ENCODE data around the gene RTN1. TPM values are rescaled to one million over a fixed set of nuclear protein-coding genes. Genes with fewer than 3 reads are reported as not detected.

Gene RTN1, protein sequence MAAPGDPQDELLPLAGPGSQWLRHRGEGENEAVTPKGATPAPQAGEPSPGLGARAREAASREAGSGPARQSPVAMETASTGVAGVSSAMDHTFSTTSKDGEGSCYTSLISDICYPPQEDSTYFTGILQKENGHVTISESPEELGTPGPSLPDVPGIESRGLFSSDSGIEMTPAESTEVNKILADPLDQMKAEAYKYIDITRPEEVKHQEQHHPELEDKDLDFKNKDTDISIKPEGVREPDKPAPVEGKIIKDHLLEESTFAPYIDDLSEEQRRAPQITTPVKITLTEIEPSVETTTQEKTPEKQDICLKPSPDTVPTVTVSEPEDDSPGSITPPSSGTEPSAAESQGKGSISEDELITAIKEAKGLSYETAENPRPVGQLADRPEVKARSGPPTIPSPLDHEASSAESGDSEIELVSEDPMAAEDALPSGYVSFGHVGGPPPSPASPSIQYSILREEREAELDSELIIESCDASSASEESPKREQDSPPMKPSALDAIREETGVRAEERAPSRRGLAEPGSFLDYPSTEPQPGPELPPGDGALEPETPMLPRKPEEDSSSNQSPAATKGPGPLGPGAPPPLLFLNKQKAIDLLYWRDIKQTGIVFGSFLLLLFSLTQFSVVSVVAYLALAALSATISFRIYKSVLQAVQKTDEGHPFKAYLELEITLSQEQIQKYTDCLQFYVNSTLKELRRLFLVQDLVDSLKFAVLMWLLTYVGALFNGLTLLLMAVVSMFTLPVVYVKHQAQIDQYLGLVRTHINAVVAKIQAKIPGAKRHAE
- total RNA-seq (2014; rRNA removed; shearing (Covaris generic)): not detected in 2 replicates
- polyA plus RNA-seq (2016; fragmentation: Nextera tagmentation; extraction: Ambion mirVana): 0.15 and 0.33 TPM in 2 replicates

DNA sequence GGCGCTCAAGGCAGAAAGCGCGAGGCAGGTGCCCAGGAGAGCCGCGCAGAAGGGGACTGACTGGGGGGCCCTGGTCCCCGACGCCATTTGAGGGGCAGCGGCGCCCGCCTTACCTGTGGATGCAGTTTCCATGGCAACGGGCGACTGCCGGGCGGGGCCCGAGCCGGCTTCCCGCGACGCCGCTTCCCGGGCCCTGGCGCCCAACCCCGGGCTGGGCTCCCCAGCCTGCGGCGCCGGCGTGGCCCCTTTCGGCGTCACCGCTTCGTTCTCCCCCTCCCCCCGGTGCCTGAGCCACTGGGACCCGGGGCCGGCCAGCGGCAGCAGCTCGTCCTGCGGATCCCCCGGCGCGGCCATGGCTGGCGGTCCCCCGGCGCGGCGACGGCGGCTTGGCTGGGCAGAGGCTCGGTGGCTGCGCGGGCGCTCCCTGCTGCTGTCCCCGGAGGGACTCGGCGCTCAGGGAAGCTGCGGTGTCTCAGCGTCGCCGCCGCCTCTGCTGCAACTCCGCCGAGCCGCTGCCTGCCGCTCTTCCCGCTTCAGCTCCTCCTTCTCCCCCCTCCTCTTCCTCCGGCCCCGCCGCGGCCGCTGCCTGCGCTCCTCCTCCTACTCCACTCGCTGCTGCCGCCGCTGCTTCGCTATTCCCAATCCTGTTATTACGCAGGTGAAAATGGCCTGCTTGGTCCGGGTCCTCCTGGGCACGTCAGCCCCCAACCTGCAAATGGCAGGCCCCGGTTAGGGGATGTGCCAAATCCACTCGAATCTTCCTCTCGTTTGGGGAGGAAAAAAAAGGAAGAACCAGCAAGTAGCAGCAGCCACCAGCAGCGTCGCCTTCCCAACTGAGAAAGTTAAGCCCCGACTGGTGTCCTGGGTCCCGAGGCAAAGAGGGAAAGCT lies at the start of gene RTN1:
RTN1 (minus strand) TSS at position 500 of the 889 bp plus-strand sequence; CDS start at position 354, 146 bp downstream.
- H3K9me3 ChIP-seq (ENCODE audit: low read depth): no peaks in the 10 kb centered on the region
- DNase-seq: peak; percentile 53
- H3K4me1 ChIP-seq (ENCODE audit: insufficient read depth): no peaks in the 10 kb centered on the region
- H3K9ac ChIP-seq: no peak within 1 kb of the TSS
- no peaks in the 10 kb centered on the region for H3K79me2 ChIP-seq (ENCODE audit: insufficient read depth)
- peak within 1 kb of the TSS; percentile 74 for H3K4me3 ChIP-seq
- H3K9me2 ChIP-seq (ENCODE audit: insufficient read depth): no peaks in the 10 kb centered on the region
- no peak for TF ChIP-seq EZH2phosphoT487 (IDR thresholded peaks at IDR 0.05; ENCODE audit: insufficient read depth, low read depth)
- no peak for TF ChIP-seq EZH2 (IDR thresholded peaks at IDR 0.05; ENCODE audit: insufficient read depth, poor library complexity, severe bottlenecking)
- H3K27ac ChIP-seq: no peak within 1 kb of the TSS
- H4K20me1 ChIP-seq (ENCODE audit: insufficient read depth): no peaks in the 10 kb centered on the region
- peak within 1 kb of the TSS; percentile 99 for H3K4me2 ChIP-seq (ENCODE audit: unreplicated experiment)
- in situ Hi-C loops (cut with MboI): no loop called here
- H3K36me3 ChIP-seq (ENCODE audit: low read depth): no peaks in the 10 kb centered on the region
- peaks cover 54% of the 10 kb centered on the region for H3K27me3 ChIP-seq (replicated peaks; ENCODE audit: insufficient read depth)
- 1 to 2% methylated on average over 44 to 60 of the region's 84 CpGs for WGBS, 2 experiments (ENCODE audit: low coverage in 1 of 2, low lambda C conversion rate in 2 of 2, missing lambda C conversion rate in 2 of 2)
- H2AFZ ChIP-seq: peak within 1 kb of the TSS; percentile 90
- no peaks in the 10 kb centered on the region for H3F3A ChIP-seq (ENCODE audit: insufficient read depth)

DNA sequence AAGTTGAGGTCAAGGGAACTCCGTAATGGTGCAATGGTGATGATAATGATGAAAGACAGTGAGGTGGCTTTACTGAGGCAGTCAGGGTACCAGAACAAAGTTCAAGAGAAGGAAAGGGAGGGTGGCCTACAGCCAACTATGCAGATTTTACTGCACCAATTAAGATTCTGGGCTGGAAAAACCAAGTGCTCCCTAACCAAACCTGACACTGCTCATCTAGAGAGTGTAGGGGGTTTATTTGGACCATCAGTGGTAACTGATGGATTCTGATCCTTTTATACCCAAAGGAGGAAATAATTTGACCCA lies 49.8 kb upstream of the RTN1 start:
- no peak overlapping the region for H3K4me3 ChIP-seq
- H4K20me1 ChIP-seq (ENCODE audit: insufficient read depth): no peaks in the 10 kb centered on the region
- no peaks in the 10 kb centered on the region for H3K9me3 ChIP-seq (ENCODE audit: low read depth)
- H3K27ac ChIP-seq: no peak overlapping the region
- H2AFZ ChIP-seq: no peak overlapping the region
- H3K9me2 ChIP-seq (ENCODE audit: insufficient read depth): no peaks in the 10 kb centered on the region
- TF ChIP-seq EZH2phosphoT487 (IDR thresholded peaks at IDR 0.05; ENCODE audit: insufficient read depth, low read depth): no peak
- no peak for TF ChIP-seq EZH2 (IDR thresholded peaks at IDR 0.05; ENCODE audit: insufficient read depth, poor library complexity, severe bottlenecking)
- no peak overlapping the region for H3K9ac ChIP-seq
- H3K79me2 ChIP-seq (ENCODE audit: insufficient read depth): no peaks in the 10 kb centered on the region
- H3K4me1 ChIP-seq (ENCODE audit: insufficient read depth): peaks cover 4% of the 10 kb centered on the region; the same call in 1 of the 2 replicates
- in situ Hi-C loops (cut with MboI): no loop called here
- 97 to 100% methylated on average over 1 of the region's 1 CpG for WGBS, 2 experiments (ENCODE audit: low coverage in 1 of 2, low lambda C conversion rate in 2 of 2, missing lambda C conversion rate in 2 of 2)
- H3F3A ChIP-seq (ENCODE audit: insufficient read depth): no peaks in the 10 kb centered on the region
- peaks cover 36% of the 10 kb centered on the region for H3K27me3 ChIP-seq (replicated peaks; ENCODE audit: insufficient read depth)
- DNase-seq: no peak
- no peaks in the 10 kb centered on the region for H3K36me3 ChIP-seq (ENCODE audit: low read depth)
- H3K4me2 ChIP-seq (ENCODE audit: unreplicated experiment): no peak overlapping the region

DNA sequence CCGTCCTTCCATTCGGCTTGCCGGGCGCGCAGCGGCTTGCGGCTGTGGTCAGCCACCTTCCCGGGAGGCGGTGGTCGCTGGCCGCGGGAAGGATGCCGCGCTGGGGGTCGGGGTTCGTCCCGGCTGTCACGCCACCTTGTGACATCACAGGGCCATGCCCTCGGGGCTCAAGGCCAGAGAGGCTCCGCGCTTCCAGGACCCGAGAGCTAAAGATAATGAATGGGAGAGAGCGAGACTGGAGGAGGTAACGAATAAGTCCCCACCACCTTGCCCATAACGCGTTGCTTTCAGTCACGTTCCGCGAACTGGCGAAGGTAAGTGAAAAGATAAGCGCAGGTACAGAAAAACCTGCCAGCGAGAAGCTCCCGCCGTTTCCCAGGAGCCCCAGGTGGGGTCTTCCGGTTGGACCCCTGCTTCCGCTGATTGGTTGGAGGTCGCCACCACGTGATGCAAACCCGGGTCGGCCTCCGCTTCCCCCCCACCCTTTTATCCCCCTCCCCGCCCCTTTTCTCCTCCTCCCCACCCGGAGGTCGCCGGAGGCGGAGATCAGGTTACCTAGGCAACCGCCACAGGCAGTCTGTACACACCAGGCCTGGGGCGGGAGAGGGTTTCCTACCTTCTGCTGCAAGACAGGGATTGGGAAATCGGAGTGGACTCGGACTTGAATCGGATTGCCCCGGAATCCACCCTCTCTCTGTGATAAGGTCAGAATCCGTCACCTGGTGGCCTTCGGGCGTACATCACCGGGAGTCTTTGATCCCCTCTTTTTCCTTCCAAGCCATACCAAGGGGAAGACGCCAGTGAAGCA lies 49.2 kb upstream of the RTN1 start, which contains the start of gene LRRC9:
LRRC9 (plus strand) TSS at position 575 of the 808 bp plus-strand sequence.
- Histone ChIP-seq H3K9me3 (ENCODE audit: low read depth) (no peaks in the 10 kb centered on the region), H3K4me1 (ENCODE audit: insufficient read depth) (peaks cover 4% of the 10 kb centered on the region; the same call in 1 of the 2 replicates), H3K4me3 (peak within 1 kb of the TSS; percentile 51), H3K79me2 (ENCODE audit: insufficient read depth) (no peaks in the 10 kb centered on the region), H3K36me3 (ENCODE audit: low read depth) (no peaks in the 10 kb centered on the region), H4K20me1 (ENCODE audit: insufficient read depth) (no peaks in the 10 kb centered on the region), H3K27ac (no peak within 1 kb of the TSS), H3K4me2 (ENCODE audit: unreplicated experiment) (peak within 1 kb of the TSS; percentile 59), H3K9me2 (ENCODE audit: insufficient read depth) (no peaks in the 10 kb centered on the region), H3K27me3 (replicated peaks; ENCODE audit: insufficient read depth) (peaks cover 36% of the 10 kb centered on the region), H2AFZ (peak within 1 kb of the TSS; percentile 28), H3F3A (ENCODE audit: insufficient read depth) (no peaks in the 10 kb centered on the region), H3K9ac (no peak within 1 kb of the TSS)
- in situ Hi-C loops (cut with MboI): no loop called here
- WGBS, 2 experiments (ENCODE audit: low coverage in 1 of 2, low lambda C conversion rate in 2 of 2, missing lambda C conversion rate in 2 of 2): 11 to 14% methylated on average over 49 to 57 of the region's 57 CpGs
- TF ChIP-seq EZH2phosphoT487 (IDR thresholded peaks at IDR 0.05; ENCODE audit: insufficient read depth, low read depth) (no peak), EZH2 (IDR thresholded peaks at IDR 0.05; ENCODE audit: insufficient read depth, poor library complexity, severe bottlenecking) (no peak)
- DNase-seq: peak; percentile 9

Measured in GM23248 (cell line).